Hematopoietic multipotent progenitor cell treated with erythropoietin and hydrocortisone succinate and interleukin-3 and kit ligand, for 15 days (in vitro differentiated cells): ENCODE measurements around the gene SLC12A9.

Experiments used
- DNase-seq: peaks from one replicate; pipeline ENCODE4 v3.0.0-alpha.2; 2015; ENCODE audit warnings: low spot score

The SLC12A9 gene

DNA sequence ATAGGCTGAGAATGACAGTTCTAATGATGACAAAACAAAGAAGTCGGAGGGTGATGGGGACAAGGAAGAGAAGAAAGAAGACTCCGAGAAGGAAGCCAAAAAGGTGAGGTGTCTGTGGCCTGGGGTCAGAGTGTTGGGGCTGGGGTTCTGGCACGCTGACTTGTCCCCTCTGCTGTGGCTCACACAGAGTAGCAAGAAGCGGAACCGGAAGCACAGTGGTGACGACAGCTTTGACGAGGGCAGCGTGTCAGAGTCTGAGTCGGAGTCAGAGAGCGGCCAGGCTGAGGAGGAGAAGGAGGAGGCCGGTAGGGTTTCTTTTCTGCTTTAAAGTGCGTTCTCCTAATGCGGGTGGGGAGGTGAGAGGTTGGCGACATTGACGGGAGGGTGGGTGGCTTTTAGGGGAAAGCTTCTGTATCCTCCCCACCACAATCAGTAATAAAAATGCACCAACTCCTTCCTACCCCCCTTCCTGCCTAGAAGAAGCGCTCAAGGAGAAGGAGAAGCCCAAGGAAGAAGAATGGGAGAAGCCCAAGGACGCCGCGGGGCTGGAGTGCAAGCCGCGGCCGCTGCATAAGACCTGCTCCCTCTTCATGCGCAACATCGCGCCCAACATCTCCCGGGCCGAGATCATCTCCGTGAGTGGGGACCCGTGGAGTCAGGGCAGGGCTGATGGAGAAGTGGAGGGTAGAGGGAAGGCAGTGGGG, 32.4 kb downstream of the SLC12A9 start:
- DNase-seq = no peak

DNA sequence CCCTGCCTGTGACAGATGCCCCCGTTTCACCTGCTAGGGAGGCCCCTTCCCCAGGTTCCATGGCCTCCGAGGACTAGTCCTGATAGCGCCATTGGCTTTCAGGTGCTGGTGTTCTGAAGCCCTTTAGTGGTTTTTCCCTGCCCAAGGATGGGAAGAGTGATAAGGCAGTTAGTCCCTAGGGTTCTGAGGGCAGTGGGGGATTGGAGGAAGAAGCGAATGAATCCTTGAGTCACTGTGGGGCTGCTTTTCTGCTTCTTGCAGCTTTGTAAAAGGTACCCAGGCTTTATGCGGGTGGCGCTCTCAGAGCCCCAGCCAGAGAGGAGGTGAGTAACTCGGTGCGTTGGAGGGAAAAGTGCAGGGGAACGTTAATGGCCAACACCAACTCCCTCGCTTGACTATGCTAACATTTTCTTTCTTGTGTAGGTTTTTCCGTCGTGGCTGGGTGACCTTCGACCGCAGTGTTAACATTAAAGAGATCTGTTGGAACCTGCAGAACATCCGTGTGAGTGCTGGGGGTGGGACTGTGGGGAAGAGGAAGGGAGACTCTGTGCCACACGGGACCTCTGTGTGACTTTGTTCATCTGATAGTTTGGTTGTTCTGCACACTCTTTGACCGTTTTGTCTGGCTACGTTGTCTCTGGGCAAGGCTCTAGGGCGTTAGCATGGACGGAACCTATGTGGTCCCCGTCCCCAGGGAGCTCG, 33.1 kb downstream of the SLC12A9 start:
- DNase-seq = no peak

DNA sequence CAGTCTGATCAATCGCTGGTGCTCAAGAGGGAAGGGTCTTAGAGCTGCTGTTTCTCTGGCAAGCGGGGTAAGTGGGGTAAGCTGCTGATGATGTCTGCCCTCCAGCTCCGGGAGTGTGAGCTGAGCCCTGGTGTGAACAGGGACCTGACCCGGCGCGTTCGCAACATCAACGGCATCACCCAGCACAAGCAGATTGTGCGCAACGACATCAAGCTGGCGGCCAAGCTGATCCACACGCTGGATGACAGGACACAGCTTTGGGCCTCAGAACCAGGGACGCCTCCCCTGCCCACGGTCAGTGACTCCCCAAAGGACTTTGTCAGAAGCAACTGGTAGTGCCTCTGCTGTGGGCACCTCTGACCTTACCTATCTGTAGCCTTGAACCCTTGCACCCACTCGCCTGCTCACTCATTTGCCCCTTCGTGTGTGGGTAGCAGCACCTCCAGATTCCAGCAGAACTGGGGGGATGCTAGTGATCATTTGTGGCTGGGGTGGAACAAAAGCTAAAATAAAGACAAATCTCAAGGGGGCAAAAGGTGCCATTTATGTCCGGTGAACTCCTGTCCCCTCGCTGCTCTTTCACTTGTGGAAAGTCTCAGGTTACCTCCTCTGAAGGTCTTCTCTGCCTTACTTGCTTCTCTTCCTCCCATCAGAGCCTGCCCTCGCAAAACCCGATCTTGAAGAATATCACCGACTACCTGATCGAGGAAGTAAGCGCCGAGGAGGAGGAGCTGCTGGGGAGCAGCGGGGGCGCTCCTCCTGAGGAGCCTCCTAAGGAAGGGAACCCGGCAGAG, 33.8 kb downstream of the SLC12A9 start:
- no peak for DNase-seq

DNA sequence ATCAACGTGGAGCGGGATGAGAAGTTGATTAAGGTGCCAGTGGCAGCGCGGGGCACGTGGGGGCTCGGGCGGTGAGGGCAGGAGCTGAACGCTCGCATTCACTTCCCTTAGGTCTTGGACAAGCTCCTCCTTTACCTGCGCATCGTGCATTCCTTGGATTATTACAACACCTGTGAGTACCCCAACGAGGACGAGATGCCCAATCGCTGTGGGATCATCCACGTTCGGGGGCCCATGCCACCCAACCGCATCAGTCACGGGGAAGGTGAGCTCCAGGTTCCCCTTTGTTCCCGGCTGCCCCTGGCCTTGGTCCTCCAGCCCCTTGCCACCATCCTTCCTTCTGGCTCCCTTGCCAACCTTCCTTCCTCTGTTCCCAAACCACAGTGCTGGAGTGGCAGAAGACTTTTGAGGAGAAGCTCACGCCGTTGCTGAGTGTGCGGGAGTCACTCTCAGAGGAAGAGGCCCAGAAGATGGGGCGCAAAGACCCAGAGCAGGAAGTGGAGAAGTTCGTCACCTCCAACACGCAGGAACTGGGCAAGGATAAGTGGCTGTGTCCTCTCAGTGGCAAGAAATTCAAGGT, 34.5 kb downstream of the SLC12A9 start:
- no peak for DNase-seq

DNA sequence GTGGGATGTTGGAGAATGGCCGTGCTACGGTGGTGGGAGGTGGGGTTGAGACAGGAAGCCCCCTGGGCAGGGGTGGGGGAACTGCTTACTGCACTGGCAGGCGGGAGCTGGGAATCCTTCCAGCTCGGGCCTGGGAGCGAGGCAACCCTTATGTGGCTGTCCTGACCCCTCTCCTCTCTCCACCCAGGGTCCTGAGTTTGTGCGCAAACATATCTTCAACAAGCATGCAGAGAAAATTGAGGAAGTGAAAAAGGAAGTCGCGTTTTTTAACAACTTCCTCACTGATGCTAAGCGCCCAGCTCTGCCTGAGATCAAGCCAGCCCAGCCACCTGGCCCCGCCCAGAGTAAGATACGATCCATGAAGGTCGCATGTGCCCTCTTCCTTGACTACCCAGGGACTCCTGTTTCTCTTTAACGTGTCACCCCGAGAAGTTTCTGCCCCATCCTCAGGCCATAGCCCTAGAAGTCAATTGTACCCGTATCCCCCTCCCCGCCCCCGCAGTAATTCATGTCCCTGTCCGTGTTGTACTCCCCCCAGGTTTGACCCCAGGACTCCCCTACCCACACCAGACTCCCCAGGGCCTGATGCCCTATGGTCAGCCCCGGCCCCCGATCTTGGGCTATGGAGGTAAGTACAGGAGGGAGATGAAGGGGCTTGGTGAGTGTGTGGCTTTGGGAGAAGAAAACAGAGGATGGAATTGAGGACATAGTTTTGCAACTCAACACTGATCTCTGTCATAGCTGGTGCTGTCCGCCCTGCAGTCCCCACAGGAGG, 35.2 kb downstream of the SLC12A9 start:
- peak; percentile 46 for DNase-seq

DNA sequence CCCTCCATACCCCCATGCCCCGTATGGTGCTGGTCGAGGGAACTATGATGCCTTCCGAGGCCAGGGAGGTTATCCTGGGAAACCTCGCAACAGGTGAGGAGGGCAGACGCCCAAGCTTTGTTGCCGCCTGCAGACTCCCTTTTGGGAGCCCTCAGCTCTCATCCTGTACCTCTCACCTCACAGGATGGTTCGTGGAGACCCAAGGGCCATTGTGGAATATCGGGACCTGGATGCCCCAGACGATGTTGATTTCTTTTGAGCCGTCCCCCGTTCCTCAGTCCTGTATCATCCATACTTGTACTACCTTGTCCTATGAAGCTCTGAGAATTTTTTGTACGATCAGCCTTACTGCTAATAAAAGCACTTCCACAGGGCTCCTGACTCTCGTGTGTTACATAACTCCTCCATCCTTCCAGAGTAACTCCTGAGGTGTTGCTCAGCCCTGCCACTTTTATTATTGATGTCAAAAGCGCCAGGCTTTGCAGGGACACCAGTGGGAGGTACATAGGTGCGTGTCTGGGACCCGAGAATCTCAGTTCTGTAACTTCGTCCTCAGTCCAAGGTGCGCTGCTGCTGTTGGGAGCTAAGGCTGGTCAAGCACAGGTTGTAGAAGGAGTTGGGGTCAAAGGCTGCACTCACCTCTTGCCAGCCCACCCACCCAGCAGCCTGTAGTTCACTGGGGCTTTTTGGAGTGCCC, 35.9 kb downstream of the SLC12A9 start:
- no peak for DNase-seq

DNA sequence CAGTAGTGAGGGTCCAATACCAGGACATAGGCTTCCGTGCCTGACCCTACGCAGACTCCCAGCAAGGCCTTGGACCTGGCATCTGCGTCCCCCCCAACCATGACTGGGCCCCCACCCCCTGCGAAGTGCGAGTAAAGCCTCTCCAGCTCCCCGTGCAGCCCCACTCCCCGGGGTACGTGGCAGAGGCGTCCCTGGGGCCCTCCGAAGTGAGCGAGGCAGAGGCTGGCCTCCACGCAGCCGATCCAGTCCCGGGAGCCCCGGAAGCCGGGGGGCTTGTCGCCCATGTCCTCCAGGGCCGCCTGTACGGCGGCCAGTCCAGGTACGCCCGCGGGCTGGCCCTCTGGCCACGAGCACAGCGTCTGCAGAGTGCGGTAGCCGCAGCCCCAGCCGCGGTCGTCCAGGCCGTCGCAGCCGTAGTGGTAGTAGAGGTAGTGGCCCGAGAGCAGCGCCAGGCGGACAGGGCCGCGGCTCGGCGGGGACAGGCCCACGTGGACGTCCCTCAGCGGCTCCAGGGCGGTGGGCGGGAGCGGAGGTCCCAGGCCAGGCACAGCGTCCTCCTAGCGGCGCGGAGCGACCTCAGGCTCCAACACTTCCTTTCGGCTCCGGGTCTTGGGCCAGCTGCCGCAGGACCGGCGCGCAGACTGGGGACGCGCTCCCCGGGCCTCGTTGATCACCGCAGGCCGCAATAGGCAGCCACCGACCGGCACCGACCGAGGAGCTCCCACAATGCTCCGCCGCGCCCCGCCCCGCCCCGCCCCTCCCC, 36.7 kb downstream of the SLC12A9 start, which contains the start of gene UFSP1:
TSS of gene UFSP1 (minus strand) at position 728 of the 763 bp plus-strand sequence. CDS start at position 284, 444 bp downstream.
- DNase-seq = no peak

DNA sequence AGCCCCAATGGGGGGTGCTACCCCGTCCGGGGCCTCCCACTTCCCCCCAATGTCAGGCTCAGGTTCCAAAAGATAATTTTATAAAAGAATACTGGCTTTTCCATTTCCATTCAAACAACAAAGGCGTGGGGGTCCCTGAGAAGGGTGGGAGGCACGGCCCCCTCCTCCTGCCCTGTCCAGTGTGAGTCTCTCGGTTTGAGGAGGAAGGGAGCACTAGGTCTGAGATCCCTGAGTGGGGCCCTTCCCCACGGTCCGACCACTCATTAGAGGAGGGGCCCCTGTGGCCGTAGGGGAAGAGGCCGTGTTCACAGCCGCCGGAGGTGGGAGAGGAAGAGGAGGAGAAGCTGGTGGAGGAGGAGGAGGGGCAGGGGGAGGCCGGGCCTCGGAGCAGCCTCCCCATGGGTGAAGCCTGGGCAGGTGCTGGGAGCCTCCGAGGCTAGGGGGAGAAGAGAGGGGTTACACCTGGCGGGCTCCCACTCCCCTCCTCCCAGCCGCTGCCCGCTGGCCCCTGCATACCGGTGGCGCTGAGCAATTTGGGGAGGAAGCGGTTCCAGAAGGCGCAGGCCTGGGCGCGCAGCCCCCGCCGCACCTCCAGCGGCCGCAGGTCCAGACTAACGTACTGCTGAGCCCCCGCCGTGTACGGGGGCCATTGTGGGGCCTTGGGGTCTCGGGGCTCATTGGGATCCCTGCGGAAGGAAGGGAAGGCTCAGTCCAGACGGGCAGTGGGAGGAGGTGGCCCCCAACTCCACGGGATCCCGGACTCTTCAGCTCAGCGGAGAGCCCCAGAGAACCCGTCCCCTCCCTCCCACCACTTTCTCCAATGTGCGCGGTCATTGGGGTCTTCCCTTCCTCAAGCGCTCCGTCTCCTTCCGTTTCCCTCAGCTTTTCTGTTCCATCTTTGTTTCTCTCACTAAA, 38.4 kb downstream of the SLC12A9 start:
- DNase-seq = no peak

DNA sequence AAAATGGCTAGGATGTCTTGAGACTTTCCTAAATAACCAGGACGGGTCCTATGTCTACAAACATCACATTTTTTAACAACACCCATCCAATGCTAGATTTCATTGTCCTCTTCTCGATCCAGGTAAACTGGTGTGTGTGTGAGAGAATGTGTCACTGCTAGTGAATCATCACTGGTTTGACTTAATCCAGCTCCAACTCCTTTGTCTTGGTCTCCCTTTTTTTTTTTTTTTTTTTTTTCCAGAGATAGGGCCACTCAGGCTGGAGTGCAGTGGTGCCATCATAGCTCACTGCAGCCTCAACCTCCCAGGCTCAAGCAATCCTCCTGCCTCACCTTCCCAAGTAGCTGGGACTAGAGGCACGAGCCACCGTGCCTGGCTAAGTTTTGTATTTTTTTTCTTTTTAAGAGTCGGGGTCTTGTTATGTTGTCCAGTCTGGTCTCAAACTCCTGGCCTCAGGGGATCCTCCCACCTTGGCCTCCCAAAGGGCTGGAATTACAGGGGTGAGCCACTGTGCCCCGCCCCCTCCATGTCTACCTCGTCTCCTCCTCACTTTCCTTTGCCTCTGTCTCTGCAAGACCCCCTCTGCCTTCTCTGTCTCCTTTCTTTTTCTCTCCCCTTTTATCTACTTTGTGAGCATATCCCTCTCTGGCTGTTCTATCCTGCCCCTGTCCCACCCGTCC, 39.2 kb downstream of the SLC12A9 start:
- DNase-seq = no peak

DNA sequence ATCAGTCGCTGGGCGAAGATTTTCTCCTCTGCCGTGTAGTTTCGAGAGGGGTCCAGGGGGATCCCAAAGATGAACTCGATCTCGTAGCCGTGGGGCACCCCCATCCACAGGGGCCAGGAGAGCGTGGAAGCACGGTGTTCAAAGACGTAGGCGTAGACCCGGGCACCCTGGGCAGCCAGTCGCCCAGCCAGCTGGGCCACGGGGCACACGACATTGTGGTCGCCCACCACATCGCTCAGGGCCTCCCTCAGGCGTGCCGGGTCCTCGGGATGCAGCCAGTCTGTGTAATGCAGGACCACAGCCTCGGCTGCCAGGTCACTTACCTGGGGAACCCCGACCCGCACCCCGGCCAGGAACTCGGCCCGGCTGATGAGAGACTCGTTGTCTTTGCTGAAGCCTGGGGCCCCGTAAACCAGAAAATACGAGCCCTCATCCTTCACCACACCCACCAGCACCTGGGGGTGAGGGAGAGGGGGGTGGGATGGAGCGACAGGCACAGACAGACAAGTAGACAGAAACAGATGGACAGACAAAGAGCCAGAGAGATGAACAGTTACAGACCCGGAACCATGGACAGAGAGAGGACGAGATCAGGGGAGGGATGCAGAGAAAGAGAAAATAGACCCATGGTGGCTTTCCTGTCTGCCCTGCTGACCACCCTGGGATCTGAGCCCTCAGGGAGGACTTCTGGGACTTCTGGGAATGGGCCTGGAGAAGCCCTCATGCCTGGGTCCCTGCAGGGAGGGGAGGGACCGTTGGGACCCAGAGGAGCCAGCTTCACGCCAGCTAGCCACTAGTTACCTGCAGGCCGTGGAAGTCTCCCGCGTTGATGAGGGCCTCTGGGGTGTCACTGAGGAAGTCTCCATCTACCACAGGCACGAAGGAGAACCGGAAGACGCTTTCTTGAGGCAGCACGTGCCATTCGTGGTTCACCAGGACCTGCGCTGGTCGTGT, 40.1 kb downstream of the SLC12A9 start:
- DNase-seq = no peak

DNA sequence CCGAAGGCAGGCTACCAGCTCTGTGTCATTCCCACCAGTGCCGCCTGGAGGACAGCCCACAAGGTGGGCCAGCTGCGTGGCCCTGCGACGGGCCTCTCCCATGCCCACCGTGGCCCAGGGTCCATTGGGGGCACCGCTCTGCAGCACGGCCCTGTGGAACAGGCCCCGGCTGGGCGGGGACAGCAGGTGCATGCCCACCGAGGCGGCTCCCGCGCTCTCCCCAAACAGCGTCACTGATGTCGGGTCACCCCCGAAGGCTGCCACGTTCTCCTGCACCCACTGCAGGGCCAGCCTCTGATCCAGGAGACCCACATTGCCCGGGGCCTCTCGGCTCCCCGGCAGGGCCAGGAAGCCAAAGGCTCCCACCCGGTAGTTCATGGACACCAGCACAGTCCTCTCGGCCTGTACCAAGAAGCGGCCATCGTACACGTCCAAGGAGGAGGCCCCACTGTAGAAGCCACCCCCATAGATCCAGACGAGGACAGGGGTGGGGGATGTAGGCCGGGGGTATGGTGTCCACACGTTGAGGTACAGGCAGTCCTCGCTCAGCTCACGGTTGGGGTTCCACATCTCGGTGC, 40.9 kb downstream of the SLC12A9 start:
- DNase-seq = no peak

DNA sequence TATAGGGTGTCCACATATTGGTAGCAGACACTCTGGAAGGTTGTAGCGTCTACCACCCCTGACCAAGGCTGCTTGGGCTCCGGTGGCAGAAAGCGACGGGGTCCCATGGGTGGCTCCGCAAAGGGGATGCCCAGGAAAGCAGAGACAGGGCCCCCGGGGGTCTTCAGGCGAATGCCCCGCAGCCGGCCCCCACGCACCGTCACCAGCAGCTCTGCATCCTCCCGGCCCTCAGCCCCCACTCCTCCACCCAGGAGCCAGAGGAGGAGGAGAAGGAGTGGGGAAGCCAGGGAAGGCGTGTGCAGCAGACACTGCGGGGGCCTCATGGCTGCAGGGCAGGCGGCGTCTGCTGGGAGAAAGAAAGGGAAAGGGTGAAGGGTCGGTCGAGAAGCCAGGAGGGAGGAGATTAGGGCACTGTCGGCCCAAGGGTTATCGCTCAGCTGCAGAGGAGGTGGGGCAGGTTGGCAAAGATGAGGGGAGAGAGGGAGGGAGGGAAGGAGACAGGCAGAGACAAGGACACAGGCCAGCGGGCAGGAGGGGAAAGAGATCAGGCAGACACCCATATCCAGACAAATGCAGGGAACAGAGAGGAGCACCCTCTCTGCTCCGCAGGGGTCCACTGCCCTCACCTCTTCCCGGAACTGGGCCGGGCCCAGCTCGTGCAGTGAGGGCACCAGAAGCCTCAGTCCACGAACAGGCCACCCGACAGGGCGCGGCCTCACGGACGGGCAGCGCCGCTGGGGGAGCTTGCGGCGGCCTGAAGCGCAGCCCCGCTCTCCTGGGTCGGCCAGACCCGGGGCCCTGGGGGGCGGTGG, 41.6 kb downstream of the SLC12A9 start:
- DNase-seq = peak; percentile 93

DNA sequence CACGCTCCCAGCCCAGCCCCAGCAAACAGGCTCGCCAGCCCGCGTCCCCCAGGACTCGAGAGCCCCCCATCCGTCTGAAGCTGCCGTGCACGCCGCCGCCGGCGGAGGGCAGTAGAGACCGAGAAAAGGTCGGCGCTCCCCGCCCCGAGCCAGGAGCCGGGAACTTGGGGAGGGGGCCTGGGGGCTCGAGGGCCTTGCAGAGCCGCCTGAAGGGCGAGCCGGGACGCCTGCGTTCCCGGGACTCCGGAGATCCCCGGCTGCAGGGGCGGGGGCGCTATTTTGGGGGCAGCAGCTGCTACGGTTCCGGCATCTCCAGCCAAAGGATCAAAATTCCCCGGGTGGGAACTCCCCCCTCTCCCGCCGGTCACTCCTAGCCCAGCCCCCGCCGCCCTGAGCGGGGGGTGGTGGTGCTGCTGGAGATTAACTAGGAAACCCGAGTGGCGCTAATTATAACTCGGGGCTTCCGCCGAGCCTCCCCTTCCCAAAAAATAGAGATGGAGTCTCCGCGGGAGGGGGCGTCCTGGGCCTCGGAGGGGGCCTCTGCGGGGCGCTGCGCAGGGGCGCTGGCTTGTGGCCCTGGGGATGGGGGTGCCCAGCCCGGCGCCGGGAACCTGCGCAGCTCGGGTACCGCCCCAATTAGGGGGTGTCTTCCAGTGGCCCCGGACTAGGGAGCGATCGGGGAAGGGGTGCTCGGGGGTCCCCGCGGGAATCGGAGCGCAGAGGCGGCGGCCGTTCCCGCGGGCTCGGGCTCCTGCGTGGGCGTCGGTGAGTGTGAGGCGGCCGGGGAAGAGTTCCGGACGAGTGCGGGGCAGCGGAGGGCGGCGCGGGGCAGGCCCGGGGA, 42.6 kb downstream of the SLC12A9 start:
- DNase-seq = peak; percentile 74

DNA sequence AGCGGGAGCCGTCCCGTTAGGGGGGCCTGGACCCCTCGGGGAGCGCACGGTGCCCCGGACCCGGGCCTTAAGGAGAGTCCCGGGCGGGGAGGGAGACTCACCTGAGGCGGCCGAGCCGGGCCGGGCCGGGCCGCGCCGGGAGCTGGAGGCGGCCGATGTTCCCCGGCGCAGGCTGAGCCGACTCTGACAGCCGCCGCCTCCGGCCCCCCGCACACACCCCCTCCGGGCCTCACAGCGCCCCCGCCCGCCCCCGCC, 43.1 kb downstream of the SLC12A9 start, which contains the start of gene ACHE:
TSS of gene ACHE (minus strand) at position 188 of the 255 bp plus-strand sequence. CDS start 1,656 bp downstream, outside the sequence.
- DNase-seq = no peak

DNA sequence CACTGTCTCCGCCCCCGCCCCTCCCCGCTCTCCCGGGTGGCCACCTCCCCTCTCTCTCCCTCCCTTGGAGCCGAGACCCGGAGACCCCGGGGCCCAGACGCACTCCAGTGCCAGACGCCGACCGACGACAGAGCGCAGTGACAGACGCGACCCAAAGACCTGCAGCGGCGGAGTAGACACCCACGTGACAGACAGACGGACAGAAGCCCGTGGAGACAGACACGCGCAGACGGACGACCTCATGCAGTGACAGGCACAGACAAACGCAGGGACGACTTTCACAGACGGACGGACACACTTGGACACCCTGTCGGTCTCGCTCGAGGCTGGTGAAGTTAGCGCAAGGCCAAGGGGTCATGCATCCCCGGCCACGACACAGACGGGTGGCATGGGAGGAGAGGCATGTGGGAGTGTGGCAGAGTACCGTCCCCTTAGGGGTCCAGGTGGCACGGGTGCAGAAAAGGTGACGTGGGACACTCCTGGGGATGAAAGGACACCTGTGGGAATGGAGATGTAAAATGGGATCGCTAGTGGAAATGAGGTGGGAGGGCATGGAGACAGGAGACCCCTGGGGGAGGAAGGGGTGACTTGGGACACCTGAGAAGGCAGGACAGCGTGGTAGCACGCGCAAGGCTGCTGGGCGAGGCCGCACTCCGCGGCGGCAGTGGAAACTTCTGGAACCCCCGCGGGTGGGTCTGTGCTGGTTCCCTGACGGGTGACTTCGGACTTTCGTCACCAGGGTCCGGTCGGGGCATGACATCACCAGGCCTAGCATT, 43.6 kb downstream of the SLC12A9 start:
- peak; percentile 73 for DNase-seq
